Measurements from ENCODE around the gene MAGI1. TPM values are rescaled to one million over a fixed set of nuclear protein-coding genes. Genes with fewer than 3 reads are reported as not detected.

The MAGI1 gene
- total RNA-seq, 2 donors from 2014 or later: 38.6 to 45.1 TPM

GRCh38 chr3:65596571-65597225 is 442.0 kb downstream of the MAGI1 start:
- TF ChIP-seq CTCF (conservative IDR thresholded peaks at IDR 0.05): no peak
- Mint-ChIP-seq H3K9me3 (no peaks in the 10 kb centered on the region), H3K4me3 (peak overlapping the region; percentile 63), H3K27me3 (ENCODE audit: insufficient read depth) (peaks cover 37% of the 10 kb centered on the region), H3K27ac (peak overlapping the region; percentile 82), H3K36me3 (ENCODE audit: low read depth) (no peaks in the 10 kb centered on the region), H3K4me1 (peaks cover 20% of the 10 kb centered on the region)
- Histone ChIP-seq H3K36me3 (ENCODE audit: control insufficient read depth, insufficient read depth, low read length) (no peaks in the 10 kb centered on the region), H3K4me3 (ENCODE audit: low read length) (peak overlapping the region; percentile 56), H3K27me3 (ENCODE audit: control insufficient read depth, insufficient read depth, low read length, poor library complexity, severe bottlenecking) (peaks cover 8% of the 10 kb centered on the region), H3K27ac (ENCODE audit: low read depth, low read length) (peak overlapping the region; percentile 99), H3K4me1 (ENCODE audit: control insufficient read depth, insufficient read depth, low read length) (no peaks in the 10 kb centered on the region), H3K9ac (ENCODE audit: extremely low read depth, low read length, poor library complexity, severe bottlenecking) (no peak overlapping the region), H3K9me3 (ENCODE audit: control insufficient read depth, low read length) (no peaks in the 10 kb centered on the region)
- DNase-seq: no peak
- WGBS, 2 experiments (ENCODE audit: insufficient coverage in 1 of 2, insufficient read length in 1 of 2): 8 to 13% methylated on average over 6 to 13 of the region's 13 CpGs

GRCh38 chr3:65596029-65596300 is 442.8 kb downstream of the MAGI1 start:
- peak overlapping the region; percentile 56 for H3K4me3 ChIP-seq (ENCODE audit: low read length)
- H3K36me3 Mint-ChIP-seq (ENCODE audit: low read depth): no peaks in the 10 kb centered on the region
- no peak overlapping the region for H3K27ac Mint-ChIP-seq
- no peaks in the 10 kb centered on the region for H3K4me1 ChIP-seq (ENCODE audit: control insufficient read depth, insufficient read depth, low read length)
- peaks cover 8% of the 10 kb centered on the region for H3K27me3 ChIP-seq (ENCODE audit: control insufficient read depth, insufficient read depth, low read length, poor library complexity, severe bottlenecking)
- H3K9ac ChIP-seq (ENCODE audit: extremely low read depth, low read length, poor library complexity, severe bottlenecking): no peak overlapping the region
- H3K9me3 Mint-ChIP-seq: no peaks in the 10 kb centered on the region
- H3K27ac ChIP-seq (ENCODE audit: low read depth, low read length): peak overlapping the region; percentile 99
- 41% methylated on average over 5 of the region's 5 CpGs; no CpG with 5 or more reads in 1 of the 2 experiments for WGBS, 2 experiments (ENCODE audit: insufficient coverage in 1 of 2, insufficient read length in 1 of 2)
- peak overlapping the region; percentile 63 for H3K4me3 Mint-ChIP-seq
- peaks cover 20% of the 10 kb centered on the region for H3K4me1 Mint-ChIP-seq
- no peaks in the 10 kb centered on the region for H3K36me3 ChIP-seq (ENCODE audit: control insufficient read depth, insufficient read depth, low read length)
- no peak for DNase-seq
- H3K27me3 Mint-ChIP-seq (ENCODE audit: insufficient read depth): peaks cover 37% of the 10 kb centered on the region
- TF ChIP-seq CTCF (conservative IDR thresholded peaks at IDR 0.05): no peak
- H3K9me3 ChIP-seq (ENCODE audit: control insufficient read depth, low read length): no peaks in the 10 kb centered on the region

- Mint-ChIP-seq H3K9me3 (no peaks in the 10 kb centered on the region), H3K27me3 (ENCODE audit: insufficient read depth) (peaks cover 37% of the 10 kb centered on the region), H3K4me3 (no peak overlapping the region), H3K27ac (no peak overlapping the region), H3K4me1 (peaks cover 20% of the 10 kb centered on the region), H3K36me3 (ENCODE audit: low read depth) (no peaks in the 10 kb centered on the region)
- no peak for DNase-seq
- H3K4me1 ChIP-seq (ENCODE audit: control insufficient read depth, insufficient read depth, low read length): no peaks in the 10 kb centered on the region
- H3K4me3 ChIP-seq (ENCODE audit: low read length): no peak overlapping the region
- 34 to 55% methylated on average over 2 to 7 of the region's 8 CpGs for WGBS, 2 experiments (ENCODE audit: insufficient coverage in 1 of 2, insufficient read length in 1 of 2)
- no peaks in the 10 kb centered on the region for H3K36me3 ChIP-seq (ENCODE audit: control insufficient read depth, insufficient read depth, low read length)
- no peak for TF ChIP-seq CTCF (conservative IDR thresholded peaks at IDR 0.05)
- peaks cover 8% of the 10 kb centered on the region for H3K27me3 ChIP-seq (ENCODE audit: control insufficient read depth, insufficient read depth, low read length, poor library complexity, severe bottlenecking)
- no peaks in the 10 kb centered on the region for H3K9me3 ChIP-seq (ENCODE audit: control insufficient read depth, low read length)
- peak overlapping the region; percentile 99 for H3K27ac ChIP-seq (ENCODE audit: low read depth, low read length)
- no peak overlapping the region for H3K9ac ChIP-seq (ENCODE audit: extremely low read depth, low read length, poor library complexity, severe bottlenecking)
Observed at GRCh38 chr3:65595222-65596028, 443.3 kb downstream of the MAGI1 start.
